C4-2B (cell line): ENCODE measurements around the gene ZNF718.

ENCODE experiments used
- CTCF ChIP-seq: fragments of 450-650 bp; conservative IDR thresholded peaks from 2 replicates; pipeline ENCODE4 v1.5.1; 2017; ENCODE audit warnings: mild to moderate bottlenecking
- ZFX ChIP-seq: fragments of 450-650 bp; IDR thresholded peaks from 2 replicates; pipeline ENCODE4 v1.6.1; 2017

DNA sequence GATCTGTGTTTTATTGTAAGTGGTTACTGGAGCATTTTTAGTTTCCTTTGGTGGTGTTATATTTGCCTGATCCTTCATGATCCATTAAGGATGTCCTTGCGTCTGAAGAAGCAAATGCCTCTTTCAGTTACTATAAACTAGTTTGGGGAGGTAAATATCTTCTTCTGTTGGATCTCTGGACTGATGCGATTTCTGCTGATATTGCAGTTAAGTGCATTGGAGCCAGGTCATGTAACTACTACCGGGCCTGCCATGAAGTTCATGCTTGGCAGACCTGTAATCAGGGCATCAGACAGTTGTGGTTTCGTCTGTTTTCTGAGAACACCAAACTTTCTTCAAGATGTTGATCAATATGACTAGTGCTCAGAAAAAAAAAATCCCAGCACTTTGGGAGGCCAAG is 22.9 kb downstream of the ZNF718 start:
- TF ChIP-seq CTCF (no peak), ZFX (no peak)
